ENCODE data around the gene EPS8L2.

The EPS8L2 gene

DNA sequence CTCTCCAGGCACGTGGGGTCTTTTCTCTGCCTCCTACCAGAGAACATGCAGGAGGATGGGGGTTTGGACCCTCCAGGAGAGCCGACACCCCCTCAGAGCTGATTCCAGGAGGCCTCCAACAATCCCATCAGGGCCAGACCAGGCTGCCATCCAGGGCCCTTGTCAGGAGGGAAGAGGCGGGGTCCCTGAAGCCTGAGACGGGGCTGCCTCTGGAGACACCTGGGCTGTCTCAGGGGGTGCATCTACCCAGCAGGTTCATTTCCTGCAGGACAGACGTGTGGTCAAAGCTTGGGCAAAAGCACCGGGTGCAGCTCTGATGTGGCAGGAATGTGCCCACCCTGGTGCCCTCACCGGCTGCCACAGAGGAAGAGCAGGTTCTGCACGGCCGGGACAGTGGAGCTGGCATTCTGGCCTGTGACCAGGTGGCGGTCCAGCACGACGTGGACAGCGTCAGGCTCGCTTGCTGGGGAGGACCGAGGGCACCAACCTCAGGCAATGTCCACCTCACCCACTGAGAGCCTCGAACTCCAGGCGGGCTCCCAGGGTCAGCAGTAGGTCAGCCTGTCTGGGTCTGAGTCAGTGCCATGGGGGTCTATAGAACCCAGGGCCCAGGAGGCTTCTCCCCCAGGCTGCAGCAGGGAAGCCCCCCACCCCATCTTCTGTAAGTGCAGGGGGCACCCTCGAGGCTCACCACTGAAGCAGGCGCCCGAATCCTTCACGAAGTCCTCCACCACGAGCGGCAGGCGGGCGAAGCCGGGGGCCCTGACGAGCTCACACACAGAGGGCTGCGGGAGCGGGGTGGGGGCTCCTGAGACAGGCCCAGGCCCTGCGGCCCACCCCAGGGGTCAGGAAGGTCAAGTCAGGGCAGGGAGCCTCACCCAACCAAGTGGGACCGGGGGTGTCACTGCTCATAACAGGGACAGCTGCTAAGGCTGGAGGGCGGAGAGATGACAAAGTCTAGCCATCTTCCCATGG lies 64.9 kb downstream of the EPS8L2 start:
- H3K36me3 ChIP-seq (replicated peaks): peaks cover 69% of the 10 kb centered on the region
- in situ Hi-C loops (cut with MboI; ENCODE audit: low sequenced_read_pairs): loop anchor here (25.0 kb wide), 1 partner anchor 209 kb away; the partner anchor contains the start of genes LMNTD2 and RASSF7
- no peaks in the 10 kb centered on the region for H3K27me3 ChIP-seq (ENCODE audit: low read depth)
- peaks cover 6% of the 10 kb centered on the region for H3K4me1 ChIP-seq
- no peaks in the 10 kb centered on the region for H3K9me3 ChIP-seq
- no peak for DNase-seq (ENCODE audit: low spot score in 2 of 2)
- H3K4me3 ChIP-seq: no peak overlapping the region

DNA sequence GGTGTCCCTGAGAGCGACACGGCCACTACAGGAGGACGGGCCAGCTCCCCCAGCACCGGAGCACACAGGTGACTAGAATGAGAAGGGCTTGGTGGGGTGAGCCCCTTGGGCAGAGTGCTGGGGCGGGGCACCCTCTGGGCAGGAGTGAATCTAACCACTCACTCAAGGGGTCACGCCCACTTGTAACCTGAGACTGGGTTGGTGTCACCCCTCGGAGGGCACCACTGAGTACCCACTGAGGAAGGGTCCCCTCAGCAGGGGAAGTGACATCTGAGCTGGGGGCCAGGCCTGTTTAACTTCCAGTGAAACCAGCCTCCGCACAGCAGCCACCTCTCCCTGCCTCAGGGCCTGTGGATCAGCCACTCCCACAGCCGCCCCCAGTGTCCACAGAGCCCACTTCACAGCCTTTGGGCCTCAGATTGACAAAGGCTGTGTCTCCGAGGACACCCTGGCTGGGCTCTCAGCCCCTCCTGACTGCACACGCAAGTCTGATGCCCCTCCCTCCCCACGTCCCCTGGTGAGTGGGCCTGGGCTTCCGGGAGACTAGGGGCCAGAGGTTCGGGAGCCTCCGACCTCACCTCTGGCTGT lies 65.7 kb downstream of the EPS8L2 start:
- no peaks in the 10 kb centered on the region for H3K9me3 ChIP-seq
- H3K36me3 ChIP-seq (replicated peaks): peaks cover 61% of the 10 kb centered on the region
- H3K4me1 ChIP-seq: peaks cover 6% of the 10 kb centered on the region
- H3K4me3 ChIP-seq: no peak overlapping the region
- H3K27me3 ChIP-seq (ENCODE audit: low read depth): no peaks in the 10 kb centered on the region
- no peak for DNase-seq (ENCODE audit: low spot score in 2 of 2)
- in situ Hi-C loops (cut with MboI; ENCODE audit: low sequenced_read_pairs): loop anchor here (25.0 kb wide), 1 partner anchor 209 kb away; the partner anchor contains the start of genes LMNTD2 and RASSF7

DNA sequence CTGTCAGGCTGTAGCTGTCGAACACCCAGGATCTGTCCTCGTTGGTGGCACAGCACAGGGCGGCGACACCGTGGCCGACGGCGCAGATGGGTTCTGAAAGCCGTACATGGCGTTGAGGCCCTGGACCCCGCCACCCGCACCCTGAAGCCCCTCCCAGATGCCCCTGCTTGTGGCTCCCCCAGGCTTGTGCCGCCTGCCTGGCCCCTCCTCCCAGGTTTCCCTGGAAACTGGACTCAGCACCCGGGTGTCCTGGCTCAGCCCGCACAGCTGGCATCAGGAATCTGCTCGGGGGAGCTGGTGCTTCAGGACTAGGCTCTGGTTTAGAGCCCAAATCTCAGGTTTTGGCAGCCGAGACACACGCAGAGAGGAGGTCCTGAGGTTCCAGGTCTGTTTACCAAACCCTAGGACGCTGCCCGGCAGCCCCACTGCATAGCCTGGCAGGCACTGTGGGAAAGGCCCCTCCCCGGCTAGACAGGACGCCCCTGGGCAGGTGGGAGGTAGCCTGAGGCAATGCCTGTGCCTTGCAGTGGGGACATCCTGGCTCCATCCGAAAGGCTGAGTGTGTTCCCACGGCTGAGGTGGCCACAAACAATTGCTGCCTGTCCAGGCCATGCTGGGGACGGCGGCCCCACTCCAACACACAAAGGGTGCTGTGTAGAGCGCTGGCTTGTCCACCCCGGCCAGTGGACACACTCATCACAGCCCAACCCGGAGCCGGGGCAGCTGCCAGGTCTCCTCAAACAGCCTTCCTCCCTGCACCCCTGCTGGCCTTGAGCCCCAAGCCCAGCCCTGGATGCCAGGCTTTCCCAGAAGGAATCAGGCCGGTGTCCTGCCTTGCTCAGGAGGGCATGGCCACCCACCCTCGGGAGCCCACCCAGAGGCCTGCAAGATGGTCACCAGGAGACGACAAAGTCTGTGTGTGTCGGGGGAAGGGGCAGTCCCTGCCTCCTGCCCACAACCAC lies 66.7 kb downstream of the EPS8L2 start:
- no peak for DNase-seq (ENCODE audit: low spot score in 2 of 2)
- Histone ChIP-seq H3K4me3 (no peak overlapping the region), H3K9me3 (no peaks in the 10 kb centered on the region), H3K4me1 (peaks cover 6% of the 10 kb centered on the region), H3K36me3 (replicated peaks) (peaks cover 55% of the 10 kb centered on the region), H3K27me3 (ENCODE audit: low read depth) (no peaks in the 10 kb centered on the region)
- in situ Hi-C loops (cut with MboI; ENCODE audit: low sequenced_read_pairs): loop anchor here (25.0 kb wide), 1 partner anchor 210 kb away; the partner anchor contains the start of genes LMNTD2 and RASSF7

DNA sequence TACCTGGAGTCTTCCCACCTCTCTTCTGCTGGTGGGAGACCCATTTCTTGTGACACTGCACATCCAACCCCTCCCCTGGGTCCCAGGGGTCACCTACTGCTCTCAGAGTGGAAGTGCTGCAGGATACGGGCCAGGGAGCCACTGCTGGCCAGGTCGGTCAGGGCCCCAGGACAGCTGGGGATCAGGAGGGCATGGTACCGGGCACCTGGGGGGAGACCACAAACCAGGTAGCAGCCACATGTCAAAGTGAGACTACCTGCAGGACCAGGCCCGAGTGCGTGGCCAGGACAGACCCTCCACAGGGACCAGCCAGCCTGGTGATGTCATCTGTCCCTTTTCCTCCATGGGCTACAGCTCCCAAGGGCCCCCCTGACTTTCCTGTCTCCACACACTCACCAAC lies 67.4 kb downstream of the EPS8L2 start:
- no peak for DNase-seq (ENCODE audit: low spot score in 2 of 2)
- Histone ChIP-seq H3K27me3 (ENCODE audit: low read depth) (no peaks in the 10 kb centered on the region), H3K9me3 (no peaks in the 10 kb centered on the region), H3K36me3 (replicated peaks) (peaks cover 57% of the 10 kb centered on the region), H3K4me1 (peaks cover 10% of the 10 kb centered on the region), H3K4me3 (no peak overlapping the region)
- in situ Hi-C loops (cut with MboI; ENCODE audit: low sequenced_read_pairs): loop anchor here (25.0 kb wide), 1 partner anchor 211 kb away; the partner anchor contains the start of genes LMNTD2 and RASSF7

DNA sequence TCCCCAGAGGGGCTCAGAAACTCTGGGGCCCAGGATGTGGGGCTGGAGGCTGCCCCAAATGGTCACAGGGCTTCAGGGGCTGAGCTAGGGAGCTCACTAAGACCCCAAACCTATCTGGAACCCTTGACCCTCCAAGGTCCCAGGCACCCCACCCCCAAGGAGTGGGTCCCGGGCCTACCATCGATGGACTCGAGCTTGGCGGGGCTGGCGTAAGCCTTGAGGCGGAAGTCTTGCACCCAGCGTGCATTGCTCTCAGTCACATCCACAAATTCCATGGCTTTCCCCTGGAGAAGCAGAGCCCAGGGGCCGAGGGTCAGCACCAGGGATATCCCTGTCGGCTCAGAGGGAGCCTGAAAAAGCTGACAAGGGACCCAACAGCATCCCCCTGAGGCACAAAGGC lies 67.8 kb downstream of the EPS8L2 start:
- DNase-seq (ENCODE audit: low spot score in 2 of 2): no peak
- Histone ChIP-seq H3K4me1 (peaks cover 11% of the 10 kb centered on the region), H3K9me3 (no peaks in the 10 kb centered on the region), H3K27me3 (ENCODE audit: low read depth) (no peaks in the 10 kb centered on the region), H3K4me3 (no peak overlapping the region), H3K36me3 (replicated peaks) (peaks cover 58% of the 10 kb centered on the region)
- in situ Hi-C loops (cut with MboI; ENCODE audit: low sequenced_read_pairs): loop anchor here (25.0 kb wide), 1 partner anchor 212 kb away; the partner anchor contains the start of genes LMNTD2 and RASSF7

DNA sequence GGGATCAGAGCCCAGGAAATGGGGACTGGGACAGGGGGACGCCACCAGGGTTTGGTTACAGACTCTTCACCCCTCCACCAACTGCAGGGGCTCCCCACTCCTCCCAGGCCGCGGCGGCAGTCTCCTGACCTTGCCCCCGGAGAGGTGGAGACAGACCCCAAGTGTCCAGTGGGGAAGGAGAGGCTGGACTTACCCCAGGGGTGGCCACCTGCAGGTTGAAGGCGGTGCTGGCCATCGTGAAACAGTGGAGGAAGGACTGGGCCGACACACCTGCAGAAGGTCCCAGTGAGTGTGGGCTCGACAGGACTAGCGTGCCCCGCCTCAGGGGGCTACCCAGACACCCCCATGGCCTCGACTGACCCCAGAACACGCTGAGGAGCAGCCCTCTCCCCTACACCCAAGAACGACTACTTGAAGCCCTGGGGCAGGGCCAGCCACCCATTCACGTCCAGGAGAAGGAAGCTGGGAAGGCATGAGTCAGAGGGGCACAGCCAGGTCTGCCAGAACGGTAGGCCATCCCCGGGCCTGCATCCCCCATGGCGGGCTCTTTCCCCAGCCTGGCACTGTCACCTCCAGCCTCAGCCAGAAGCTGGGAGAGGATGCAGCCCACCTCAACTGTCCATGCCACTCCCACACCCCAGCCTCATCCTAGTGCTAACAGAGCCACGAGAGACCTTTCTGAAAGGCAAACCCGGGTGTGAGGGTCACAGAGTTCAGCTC lies 69.0 kb downstream of the EPS8L2 start:
- H3K4me1 ChIP-seq: peaks cover 11% of the 10 kb centered on the region
- in situ Hi-C loops (cut with MboI; ENCODE audit: low sequenced_read_pairs): loop anchor here (25.0 kb wide), 1 partner anchor 213 kb away; the partner anchor contains the start of genes LMNTD2 and RASSF7
- peak overlapping the region; percentile 91 for H3K4me3 ChIP-seq
- H3K27me3 ChIP-seq (ENCODE audit: low read depth): no peaks in the 10 kb centered on the region
- peaks cover 57% of the 10 kb centered on the region for H3K36me3 ChIP-seq (replicated peaks)
- no peaks in the 10 kb centered on the region for H3K9me3 ChIP-seq
- no peak for DNase-seq (ENCODE audit: low spot score in 2 of 2)

DNA sequence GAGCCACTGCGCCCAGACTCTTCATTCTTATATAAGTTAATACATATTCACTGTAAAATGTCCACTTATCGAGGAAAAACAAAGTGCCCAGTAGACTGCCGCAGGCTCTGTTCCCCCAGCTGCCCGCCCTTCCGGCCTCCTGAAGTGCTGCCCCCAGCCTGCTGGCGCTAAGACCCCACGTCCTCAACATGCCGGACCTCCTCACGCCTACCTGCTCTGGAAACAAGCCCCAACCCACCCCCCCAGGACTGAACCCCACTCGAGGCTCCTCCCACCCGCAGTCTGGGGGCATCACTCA lies 70.2 kb downstream of the EPS8L2 start:
- in situ Hi-C loops (cut with MboI; ENCODE audit: low sequenced_read_pairs): no loop called here
- Histone ChIP-seq H3K4me3 (peak overlapping the region; percentile 91), H3K36me3 (replicated peaks) (peaks cover 45% of the 10 kb centered on the region), H3K4me1 (peaks cover 11% of the 10 kb centered on the region), H3K27me3 (ENCODE audit: low read depth) (no peaks in the 10 kb centered on the region), H3K9me3 (no peaks in the 10 kb centered on the region)
- no peak for DNase-seq (ENCODE audit: low spot score in 2 of 2)

DNA sequence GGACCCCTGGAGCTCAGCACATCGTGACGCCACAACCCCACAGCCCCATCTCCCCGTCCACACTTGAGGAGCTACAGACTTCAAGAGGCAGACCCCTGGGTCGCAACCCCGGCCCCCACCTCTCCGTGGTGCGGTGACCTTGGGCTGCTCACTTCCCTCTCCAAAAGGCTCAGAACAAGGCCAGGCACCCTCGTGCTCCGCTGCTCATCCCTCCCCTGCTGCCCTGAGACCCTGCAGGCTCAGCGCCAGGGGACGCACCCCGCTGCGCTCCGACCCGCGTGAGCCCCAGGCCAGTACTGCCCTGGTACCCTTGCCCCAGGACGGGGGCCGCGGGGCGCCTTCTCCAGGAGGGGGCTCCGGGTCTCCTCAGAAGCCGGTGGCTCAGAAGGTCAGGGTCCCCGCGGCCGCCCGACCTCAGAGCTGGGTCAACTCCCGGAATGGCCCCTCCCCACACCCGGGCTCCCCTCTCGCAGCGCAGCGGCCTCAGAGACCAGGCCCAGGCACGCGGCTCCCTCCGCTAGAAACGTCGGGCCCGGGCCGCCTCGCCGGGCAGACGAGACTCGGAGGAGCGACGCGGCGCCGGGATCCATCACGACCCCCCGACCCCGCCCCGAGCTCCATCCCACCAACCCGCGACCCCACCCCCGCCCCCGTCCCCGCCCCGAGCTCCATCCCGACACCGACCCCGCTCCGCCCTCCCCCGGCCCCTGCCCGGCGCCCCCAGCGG lies 70.7 kb downstream of the EPS8L2 start:
- in situ Hi-C loops (cut with MboI; ENCODE audit: low sequenced_read_pairs): no loop called here

More for the DNA sequence above, 70.7 kb downstream of the EPS8L2 start:
- peaks cover 11% of the 10 kb centered on the region for H3K4me1 ChIP-seq
- peak; percentile 49 to 79 for DNase-seq (ENCODE audit: low spot score in 2 of 2)
- peaks cover 40% of the 10 kb centered on the region for H3K36me3 ChIP-seq (replicated peaks)
- H3K4me3 ChIP-seq: peak overlapping the region; percentile 91
- no peaks in the 10 kb centered on the region for H3K27me3 ChIP-seq (ENCODE audit: low read depth)
- H3K9me3 ChIP-seq: no peaks in the 10 kb centered on the region
